GM19025 (cell line): Measurements from ENCODE around the gene OR6C70.
"Not testable (repeated sequence)": the region's sequence is repeated elsewhere in the genome, so short reads cannot be mapped to it uniquely, and the experiment has no call there.

Experiments used
- ATAC-seq: cut with Tn5 transposase; IDR thresholded peaks from one replicate; pipeline ENCODE4 v1.9.1; 2021; ENCODE audit warnings: mild to moderate bottlenecking, low read depth, moderate library complexity; ENCODE audit not compliant: unreplicated experiment

OR6C70 gene

GRCh38 chr12:55470088-55470829 lies at the start of gene OR6C70:
Gene OR6C70, minus strand, starts transcription at chr12:55470138. Its CDS starts 0 bp downstream, at chr12:55470138.
- ATAC-seq: no peak

- no peak for ATAC-seq
Measured at GRCh38 chr12:55516391-55516790, 46.5 kb upstream of the OR6C70 start.

- ATAC-seq: no peak
Measured at GRCh38 chr12:55515696-55516095, 45.8 kb upstream of the OR6C70 start.

- no peak for ATAC-seq
Measured at GRCh38 chr12:55501601-55502000, 31.7 kb upstream of the OR6C70 start.

GRCh38 chr12:55499810-55500252 lies 29.9 kb upstream of the OR6C70 start:
- ATAC-seq: no peak

GRCh38 chr12:55499231-55499630 lies 29.3 kb upstream of the OR6C70 start:
- ATAC-seq: no peak

GRCh38 chr12:55495490-55495889 lies 25.6 kb upstream of the OR6C70 start:
- ATAC-seq: no peak

GRCh38 chr12:55492078-55492477 lies 22.1 kb upstream of the OR6C70 start, which contains the start of gene OR6C68:
Gene OR6C68, plus strand, starts transcription at chr12:55492378. Its CDS starts 0 bp downstream, at chr12:55492378.
- no peak for ATAC-seq

GRCh38 chr12:55484284-55484683 lies 14.3 kb upstream of the OR6C70 start:
- not testable (repeated sequence) for ATAC-seq

GRCh38 chr12:55479136-55479535 lies 9.2 kb upstream of the OR6C70 start:
- not testable (repeated sequence) for ATAC-seq

- ATAC-seq: no peak
Measured at GRCh38 chr12:55472264-55472663, 2.3 kb upstream of the OR6C70 start.

GRCh38 chr12:55469291-55469690 lies 647 bp downstream of the OR6C70 start:
- no peak for ATAC-seq

- ATAC-seq: no peak
Measured at GRCh38 chr12:55467836-55468235, 2.1 kb downstream of the OR6C70 start.

- not testable (repeated sequence) for ATAC-seq
Measured at GRCh38 chr12:55464926-55465325, 5.0 kb downstream of the OR6C70 start.

- no peak for ATAC-seq
Measured at GRCh38 chr12:55448825-55449224, 21.1 kb downstream of the OR6C70 start.

- no peak for ATAC-seq
Measured at GRCh38 chr12:55446326-55446725, 23.6 kb downstream of the OR6C70 start.

GRCh38 chr12:55445357-55445756 lies 24.6 kb downstream of the OR6C70 start:
- ATAC-seq: no peak

GRCh38 chr12:55443776-55444175 lies 26.2 kb downstream of the OR6C70 start, which contains the start of gene OR6C2:
Gene OR6C2, plus strand, starts transcription at chr12:55444076. Its CDS starts 8,138 bp downstream, at chr12:55452214.
- ATAC-seq: no peak

GRCh38 chr12:55441233-55441632 lies 28.7 kb downstream of the OR6C70 start:
- not testable (repeated sequence) for ATAC-seq

- ATAC-seq: no peak
Measured at GRCh38 chr12:55428331-55429243, 41.4 kb downstream of the OR6C70 start.

- ATAC-seq: no peak
Measured at GRCh38 chr12:55425954-55426353, 44.0 kb downstream of the OR6C70 start, which contains the start of gene OR6C76. Gene OR6C76, plus strand, starts transcription at chr12:55426254. Its CDS starts 0 bp downstream, at chr12:55426254.
